D341Med (cell line): ENCODE measurements around the gene CREBBP.

Source experiments
- DNase-seq: peaks from one replicate; pipeline ENCODE4 v3.0.0; 2012; ENCODE audit warnings: low spot score

The CREBBP gene

GRCh38 chr16:3736116-3736515, 144.4 kb downstream of the CREBBP start:
- DNase-seq: no peak

GRCh38 chr16:3735541-3735940, 145.0 kb downstream of the CREBBP start:
- no peak for DNase-seq

GRCh38 chr16:3734758-3735221, 145.7 kb downstream of the CREBBP start:
- no peak for DNase-seq

- DNase-seq: no peak
These were observed 146.3 kb downstream of the CREBBP start for GRCh38 chr16:3734084-3734757.

- DNase-seq: no peak
These were observed 148.3 kb downstream of the CREBBP start for GRCh38 chr16:3732171-3732570.

- DNase-seq: no peak
These were observed 149.2 kb downstream of the CREBBP start for GRCh38 chr16:3731126-3731935.

GRCh38 chr16:3730161-3731125, 150.1 kb downstream of the CREBBP start:
- DNase-seq: no peak

GRCh38 chr16:3729161-3730112, 151.1 kb downstream of the CREBBP start:
- DNase-seq: no peak

GRCh38 chr16:3728424-3729160, 151.9 kb downstream of the CREBBP start:
- no peak for DNase-seq

- DNase-seq: no peak
These were observed 152.6 kb downstream of the CREBBP start for GRCh38 chr16:3727806-3728381.

- DNase-seq: no peak
These were observed 154.4 kb downstream of the CREBBP start for GRCh38 chr16:3726021-3726687.

GRCh38 chr16:3725276-3725675, 155.2 kb downstream of the CREBBP start:
- no peak for DNase-seq

GRCh38 chr16:3722508-3722907, 158.0 kb downstream of the CREBBP start:
- DNase-seq: no peak

- no peak for DNase-seq
These were observed 160.1 kb downstream of the CREBBP start for GRCh38 chr16:3720418-3720817.

GRCh38 chr16:3718628-3719027, 161.9 kb downstream of the CREBBP start:
- DNase-seq: no peak

GRCh38 chr16:3718019-3718391, 162.5 kb downstream of the CREBBP start:
- DNase-seq: no peak

- DNase-seq: peak; percentile 98
These were observed 163.1 kb downstream of the CREBBP start, which contains the start of gene TRAP1 for GRCh38 chr16:3717235-3718018. TSS of gene TRAP1 (minus strand) at chr16:3717524. CDS start at chr16:3717508, 16 bp downstream.

GRCh38 chr16:3716831-3717234, 163.7 kb downstream of the CREBBP start:
- DNase-seq: peak; percentile 61

GRCh38 chr16:3715430-3715829, 165.1 kb downstream of the CREBBP start:
- no peak for DNase-seq
